Stimulated activated CD8-positive, alpha-beta memory T cell treated with anti-CD3 and anti-CD28 coated beads, Interleukin-12 subunit alpha, Interleukin-12 subunit beta, amount 100 ng/mL, for 4 hours (primary cell): Measurements from ENCODE around the gene MYLK4.

Experiments
- DNase-seq: peaks from one replicate; pipeline ENCODE4 v3.0.0-alpha.2; 2020; ENCODE audit warnings: low read depth

Gene MYLK4

GRCh38 chr6:2630359-2630758 is 120.4 kb downstream of the MYLK4 start:
- no peak for DNase-seq

GRCh38 chr6:2626401-2626800 is 124.3 kb downstream of the MYLK4 start:
- DNase-seq, result no peak

- DNase-seq, result no peak
Observed at GRCh38 chr6:2625581-2625980, 125.1 kb downstream of the MYLK4 start.

GRCh38 chr6:2624177-2624576 is 126.5 kb downstream of the MYLK4 start:
- DNase-seq, result no peak

- no peak for DNase-seq
Observed at GRCh38 chr6:2623295-2623694, 127.4 kb downstream of the MYLK4 start.

- DNase-seq, result no peak
Observed at GRCh38 chr6:2622671-2623070, 128.1 kb downstream of the MYLK4 start.

- DNase-seq, result no peak
Observed at GRCh38 chr6:2619651-2620050, 131.1 kb downstream of the MYLK4 start.

GRCh38 chr6:2617729-2618128 is 133.0 kb downstream of the MYLK4 start:
- no peak for DNase-seq

- no peak for DNase-seq
Observed at GRCh38 chr6:2616811-2617210, 133.9 kb downstream of the MYLK4 start.

- no peak for DNase-seq
Observed at GRCh38 chr6:2615251-2615650, 135.5 kb downstream of the MYLK4 start.

GRCh38 chr6:2614846-2615245 is 135.9 kb downstream of the MYLK4 start:
- no peak for DNase-seq

GRCh38 chr6:2614155-2614554 is 136.6 kb downstream of the MYLK4 start:
- no peak for DNase-seq
